Measurements from ENCODE around the gene ARMC8. TPM values are rescaled to one million over a fixed set of nuclear protein-coding genes. Genes with fewer than 3 reads are reported as not detected.
A peak's percentile ranks its signal among the peaks of the same experiment; 100 is the strongest.
"Not testable (repeated sequence)": the region's sequence is repeated elsewhere in the genome, so short reads cannot be mapped to it uniquely, and the experiment has no call there.

The ARMC8 gene, protein sequence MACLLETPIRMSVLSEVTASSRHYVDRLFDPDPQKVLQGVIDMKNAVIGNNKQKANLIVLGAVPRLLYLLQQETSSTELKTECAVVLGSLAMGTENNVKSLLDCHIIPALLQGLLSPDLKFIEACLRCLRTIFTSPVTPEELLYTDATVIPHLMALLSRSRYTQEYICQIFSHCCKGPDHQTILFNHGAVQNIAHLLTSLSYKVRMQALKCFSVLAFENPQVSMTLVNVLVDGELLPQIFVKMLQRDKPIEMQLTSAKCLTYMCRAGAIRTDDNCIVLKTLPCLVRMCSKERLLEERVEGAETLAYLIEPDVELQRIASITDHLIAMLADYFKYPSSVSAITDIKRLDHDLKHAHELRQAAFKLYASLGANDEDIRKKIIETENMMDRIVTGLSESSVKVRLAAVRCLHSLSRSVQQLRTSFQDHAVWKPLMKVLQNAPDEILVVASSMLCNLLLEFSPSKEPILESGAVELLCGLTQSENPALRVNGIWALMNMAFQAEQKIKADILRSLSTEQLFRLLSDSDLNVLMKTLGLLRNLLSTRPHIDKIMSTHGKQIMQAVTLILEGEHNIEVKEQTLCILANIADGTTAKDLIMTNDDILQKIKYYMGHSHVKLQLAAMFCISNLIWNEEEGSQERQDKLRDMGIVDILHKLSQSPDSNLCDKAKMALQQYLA
- 10 to 100 TPM; 55.9 to 58.6 (median 57.9) TPM for polyA plus RNA-seq (ENCODE audit: insufficient read length in 3 of 3)

DNA sequence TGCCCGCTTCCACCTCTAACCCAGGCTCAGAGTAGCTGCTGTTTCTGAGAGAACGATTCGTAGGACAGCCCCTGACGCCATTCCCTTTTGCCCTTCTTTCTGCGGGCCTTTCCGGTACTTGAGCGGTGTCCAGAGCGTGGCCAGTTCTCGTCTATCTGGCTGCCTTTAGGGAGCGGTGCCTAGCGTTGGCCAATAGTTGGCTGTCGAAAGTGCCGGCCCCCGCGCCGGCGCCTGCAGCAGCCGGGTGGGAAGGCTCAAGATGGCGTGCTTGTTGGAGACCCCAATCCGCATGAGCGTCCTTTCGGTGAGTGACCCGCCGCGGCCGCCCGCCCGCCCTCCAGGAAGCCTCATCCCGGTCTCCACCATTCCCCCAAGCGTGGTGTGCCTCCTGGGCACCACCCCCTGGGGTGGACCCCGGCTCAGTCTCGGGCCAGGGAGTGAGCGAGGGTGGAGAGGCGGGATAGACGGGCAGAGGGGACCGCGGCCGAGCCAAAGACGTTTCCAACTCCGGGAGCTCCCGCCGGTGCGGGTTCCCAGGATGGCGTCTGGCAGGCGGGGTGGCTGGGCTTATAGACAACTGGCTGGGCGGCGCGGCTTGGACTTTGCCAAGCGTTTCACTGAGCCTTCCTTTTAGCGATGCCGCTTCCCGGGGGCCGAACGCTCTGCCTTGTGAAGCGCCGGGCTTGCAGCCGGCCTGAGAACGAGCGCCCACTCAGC lies at the start of gene ARMC8:
TSS of gene ARMC8 (plus strand) at position 6 of the 717 bp plus-strand sequence. CDS start at position 260, 254 bp downstream.
- peak in 2 of 3 donors; percentile 83 to 87 for DNase-seq (ENCODE audit: low read depth in 3 of 3, low spot score in 2 of 3)

DNA sequence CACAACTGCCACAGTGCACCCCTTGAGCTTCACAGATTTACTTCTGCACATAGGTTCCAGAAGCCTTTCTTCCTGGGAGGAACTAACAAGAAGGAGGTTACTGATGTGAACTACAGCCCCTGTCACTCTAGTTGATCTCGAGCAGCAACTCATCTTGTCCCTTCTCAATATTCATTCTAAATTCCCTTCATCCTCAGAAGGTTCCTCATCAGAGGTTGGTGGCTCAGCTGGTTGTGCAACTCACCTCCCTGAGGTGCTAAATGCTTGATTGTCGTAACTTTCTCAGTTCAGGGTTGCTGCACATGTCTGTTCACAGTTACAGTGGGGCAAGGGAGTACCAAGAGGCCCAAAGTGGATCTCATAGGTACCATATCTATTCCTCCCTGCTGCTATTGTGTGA lies 49.2 kb upstream of the ARMC8 start:
- DNase-seq (ENCODE audit: low read depth in 3 of 3, low spot score in 2 of 3), result no peak

DNA sequence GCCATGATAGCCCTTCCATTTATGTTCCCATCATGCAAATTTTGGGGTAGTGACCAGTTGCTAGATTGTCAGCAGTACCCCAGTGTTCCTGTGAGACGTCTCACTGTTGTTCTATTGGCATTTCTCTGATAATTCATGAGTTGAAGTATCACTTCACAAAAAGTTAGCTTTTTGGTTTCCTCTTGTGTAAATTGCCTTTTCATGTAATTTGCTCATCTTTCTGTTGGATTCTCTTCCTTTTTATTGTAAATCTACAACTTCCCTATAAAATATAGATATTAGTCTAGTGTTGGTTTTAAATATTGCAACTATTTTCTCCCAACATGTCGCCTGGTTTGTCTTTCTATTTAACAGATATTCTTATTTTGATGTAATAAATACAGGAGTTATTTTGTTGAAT lies 47.4 kb upstream of the ARMC8 start:
- no peak for DNase-seq (ENCODE audit: low read depth in 3 of 3, low spot score in 2 of 3)

GRCh38 chr3:138140940-138141339 lies 46.2 kb upstream of the ARMC8 start:
- DNase-seq (ENCODE audit: low read depth in 3 of 3, low spot score in 2 of 3), result no peak

- DNase-seq (ENCODE audit: low read depth in 3 of 3, low spot score in 2 of 3), result not testable (repeated sequence)
Measured at GRCh38 chr3:138142181-138142580, 44.9 kb upstream of the ARMC8 start.

DNA sequence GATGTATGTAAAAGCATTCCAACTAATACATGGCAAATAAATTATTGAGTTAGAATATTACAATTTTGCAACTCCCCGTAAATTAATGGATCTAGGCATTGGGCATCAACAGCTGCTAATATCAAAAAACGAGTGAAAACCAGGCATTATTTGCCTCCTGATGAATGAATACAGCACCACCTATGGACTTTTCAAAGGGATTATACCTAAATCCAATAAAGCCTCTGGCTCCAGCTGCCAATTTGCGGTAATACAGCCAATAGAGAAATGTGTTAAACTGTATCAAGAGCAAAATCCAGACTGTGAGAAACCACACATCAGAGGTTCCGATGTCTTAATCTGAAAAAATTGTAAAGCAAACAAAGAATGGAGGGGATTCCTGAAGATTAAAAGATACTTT lies 38.6 kb upstream of the ARMC8 start:
- no peak for DNase-seq (ENCODE audit: low read depth in 3 of 3, low spot score in 2 of 3)

- DNase-seq (ENCODE audit: low read depth in 3 of 3, low spot score in 2 of 3), result no peak
Measured at GRCh38 chr3:138154534-138154933, 32.6 kb upstream of the ARMC8 start.

DNA sequence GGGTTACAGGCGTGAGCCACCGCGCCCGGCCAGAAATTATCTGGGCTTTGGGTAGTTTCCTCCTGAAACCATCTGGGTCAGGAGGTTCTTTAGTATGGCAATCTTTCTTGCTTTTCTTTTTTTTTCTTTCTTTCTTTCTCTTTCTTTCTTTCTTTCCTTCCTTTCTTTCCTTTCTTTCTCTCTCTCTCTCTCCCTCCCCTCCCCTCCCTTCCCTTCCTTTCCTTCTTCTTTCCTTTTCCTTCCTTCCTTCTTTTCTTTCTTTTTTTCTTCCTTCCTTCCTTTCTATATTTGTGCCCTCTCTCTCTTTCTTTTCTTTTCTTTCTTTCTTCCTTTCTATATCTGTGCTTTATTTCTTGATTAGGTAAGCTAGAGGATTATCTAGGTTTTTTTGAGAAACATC lies 29.4 kb upstream of the ARMC8 start:
- no peak for DNase-seq (ENCODE audit: low read depth in 3 of 3, low spot score in 2 of 3)

GRCh38 chr3:138165061-138165460 lies 22.0 kb upstream of the ARMC8 start:
- DNase-seq (ENCODE audit: low read depth in 3 of 3, low spot score in 2 of 3), result no peak

DNA sequence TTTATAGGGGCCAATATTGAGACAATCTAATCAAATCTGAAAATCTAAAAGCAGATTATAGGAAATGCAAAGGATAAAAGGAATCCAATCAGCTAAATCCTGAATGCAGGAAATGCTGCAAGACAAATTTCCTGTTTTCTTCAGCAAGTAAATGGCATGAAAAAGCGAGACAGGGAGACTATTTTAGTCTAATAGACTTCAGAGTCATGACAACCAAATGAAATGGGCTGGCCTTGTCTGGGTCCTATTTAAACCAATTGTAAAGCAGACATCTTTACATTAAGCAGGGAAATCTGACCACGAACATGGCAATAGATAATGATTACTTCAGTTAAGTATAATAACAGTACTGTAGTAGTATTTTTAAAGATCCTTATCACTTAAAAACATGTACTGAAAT lies 14.5 kb upstream of the ARMC8 start:
- DNase-seq (ENCODE audit: low read depth in 3 of 3, low spot score in 2 of 3), result no peak

DNA sequence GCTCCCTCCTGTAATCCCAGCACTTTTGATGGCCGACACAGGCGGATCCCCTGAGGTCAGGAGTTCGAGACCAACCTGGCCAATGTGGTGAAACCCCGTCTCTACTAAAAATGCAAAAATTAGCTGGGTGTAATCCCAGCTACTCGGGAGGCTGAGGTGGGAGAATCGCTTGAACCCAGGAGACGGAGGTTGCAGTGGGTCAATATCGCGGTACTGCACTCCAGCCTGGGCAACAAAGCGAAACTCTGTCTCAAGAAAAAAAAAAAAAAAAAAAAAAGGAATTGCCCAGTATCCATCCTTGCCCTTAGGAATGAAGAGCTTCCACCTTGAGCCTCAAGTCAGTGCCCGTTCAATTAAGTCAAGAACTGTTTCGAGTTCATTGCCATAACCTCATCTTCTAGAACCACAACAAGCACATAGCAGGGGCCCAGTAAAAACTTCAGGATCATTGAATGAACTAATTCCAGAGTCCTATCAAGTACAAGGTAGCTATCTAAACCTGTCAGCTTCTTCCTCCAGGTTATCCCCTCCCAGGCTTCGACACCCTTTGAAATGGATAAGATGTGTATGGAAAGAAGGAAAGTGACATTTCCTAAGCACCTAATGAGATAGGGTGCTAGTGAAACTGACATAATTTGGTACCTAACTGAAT lies 13.2 kb upstream of the ARMC8 start:
- no peak for DNase-seq (ENCODE audit: low read depth in 3 of 3, low spot score in 2 of 3)

GRCh38 chr3:138174421-138175131 lies 12.5 kb upstream of the ARMC8 start, which contains the start of gene DBR1:
DBR1 (minus strand) TSS chr3:138174921; CDS start chr3:138174795, 126 bp downstream.
- DNase-seq (ENCODE audit: low read depth in 3 of 3, low spot score in 2 of 3), result peak; percentile 79 to 88 (median 81)

- no peak for DNase-seq (ENCODE audit: low read depth in 3 of 3, low spot score in 2 of 3)
Measured at GRCh38 chr3:138180375-138181029, 6.6 kb upstream of the ARMC8 start.

- no peak for DNase-seq (ENCODE audit: low read depth in 3 of 3, low spot score in 2 of 3)
Measured at GRCh38 chr3:138184994-138185393, 2.1 kb upstream of the ARMC8 start.

- no peak for DNase-seq (ENCODE audit: low read depth in 3 of 3, low spot score in 2 of 3)
Measured at GRCh38 chr3:138186221-138186620, 880 bp upstream of the ARMC8 start.

DNA sequence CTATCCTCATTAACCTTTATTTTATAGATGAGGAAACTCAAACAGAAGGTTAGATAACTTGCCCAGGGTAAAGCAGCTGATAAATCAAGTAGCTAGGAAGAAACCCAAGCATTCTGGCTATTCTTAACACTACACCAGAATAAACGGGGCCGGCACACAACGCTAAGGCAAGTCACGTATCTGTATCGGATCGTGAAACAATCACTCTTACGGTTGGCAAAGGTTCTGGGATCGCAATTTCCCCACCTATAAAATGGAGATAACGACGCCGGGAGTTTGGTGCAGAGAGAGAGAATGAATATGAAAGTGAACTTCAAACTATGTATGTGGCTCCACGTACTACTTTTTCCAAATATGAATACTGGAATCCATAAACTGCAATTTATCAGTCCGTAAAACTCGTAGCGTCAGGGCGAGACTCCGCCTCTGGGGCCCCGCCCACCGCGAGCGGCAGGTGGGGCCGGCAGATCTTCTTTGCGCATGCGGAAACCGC lies 252 bp upstream of the ARMC8 start:
- peak in 1 of 3 donors; percentile 76 for DNase-seq (ENCODE audit: low read depth in 3 of 3, low spot score in 2 of 3)

- DNase-seq (ENCODE audit: low read depth in 3 of 3, low spot score in 2 of 3), result no peak
Measured at GRCh38 chr3:138188013-138188730, 1.1 kb downstream of the ARMC8 start.

DNA sequence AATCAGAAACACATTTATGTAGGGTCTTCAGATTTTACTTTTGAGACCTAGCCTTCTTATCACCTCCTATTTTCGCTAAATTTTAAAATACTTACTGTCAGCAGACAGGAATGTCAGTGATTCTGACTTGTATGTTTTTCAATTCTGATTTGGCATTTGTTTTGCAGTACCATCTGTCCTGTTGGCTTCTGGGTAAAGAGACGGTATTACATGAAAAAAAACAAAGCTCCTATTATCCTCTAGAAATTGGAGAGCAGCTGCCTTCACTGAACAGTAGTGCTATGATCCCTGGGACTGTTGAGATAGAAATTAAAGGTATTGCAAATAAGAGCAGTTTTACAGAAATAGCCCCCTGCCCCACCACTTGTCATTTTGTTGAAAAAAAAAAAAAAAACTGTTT lies 8.4 kb downstream of the ARMC8 start:
- no peak for DNase-seq (ENCODE audit: low read depth in 3 of 3, low spot score in 2 of 3)

GRCh38 chr3:138196023-138196422 lies 8.9 kb downstream of the ARMC8 start:
- DNase-seq (ENCODE audit: low read depth in 3 of 3, low spot score in 2 of 3), result no peak
